ENCODE data around the gene P2RX3. TPM values are rescaled to one million over a fixed set of nuclear protein-coding genes. Genes with fewer than 3 reads are reported as not detected.

P2RX3 gene
- polyA plus RNA-seq, 2 donors = not detected

Other genes starting within 250 kb of the P2RX3 start
- gene LRRC55, start 156.4 kb upstream of the P2RX3 start, polyA plus RNA-seq = under 1 TPM; 0.02 to 0.04 TPM
- under 1 TPM; 0.14 to 0.54 TPM for gene APLNR, start 101.1 kb upstream of the P2RX3 start, polyA plus RNA-seq
- 100 to 1,000 TPM; 114 to 249 TPM for gene TNKS1BP1, start 13.4 kb upstream of the P2RX3 start, polyA plus RNA-seq
- gene SSRP1, start 2.5 kb upstream of the P2RX3 start, polyA plus RNA-seq = 10 to 100 TPM; 18.8 to 67.4 TPM
- not detected for gene PRG3, start 42.8 kb downstream of the P2RX3 start, polyA plus RNA-seq
- under 1 TPM; 0.45 to 0.60 TPM for gene PRG2, start 52.3 kb downstream of the P2RX3 start, polyA plus RNA-seq
- 10 to 100 TPM; 24.0 to 28.9 TPM for gene SLC43A3, start 88.8 kb downstream of the P2RX3 start, polyA plus RNA-seq
- gene RTN4RL2, start 122.2 kb downstream of the P2RX3 start, polyA plus RNA-seq = under 1 TPM; 0.20 to 0.49 TPM
- gene SLC43A1, start 177.3 kb downstream of the P2RX3 start, polyA plus RNA-seq = 1 to 10 TPM; 2.5 to 3.7 TPM
- gene TIMM10, start 192.4 kb downstream of the P2RX3 start, polyA plus RNA-seq = 10 to 100 TPM; 38.8 to 61.6 TPM
- gene SMTNL1, start 199.2 kb downstream of the P2RX3 start, polyA plus RNA-seq = not detected
- 10 to 100 TPM; 10.3 to 28.1 TPM for gene UBE2L6, start 229.3 kb downstream of the P2RX3 start, polyA plus RNA-seq

Measured in esophagus (tissue), 2 donors.